Caco-2 (cell line): ENCODE data around the gene OR13C3. TPM values are rescaled to one million over a fixed set of nuclear protein-coding genes. Genes with fewer than 3 reads are reported as not detected.

Experiments
- Bru-seq: library from RNA; stranded (reverse); fragments of 400-500 nt; gene quantifications from one replicate; lab custom pipeline; 2021; lab: Mats Ljungman, UMichigan
- BruChase-seq, 2 experiments: library from RNA; stranded (reverse); fragments of 400-500 nt; gene quantifications; one replicate each; lab custom pipeline; 2021; lab: Mats Ljungman, UMichigan
- BruUV-seq: library from RNA; stranded (reverse); fragments of 400-500 nt; replicated peaks from 2 replicates; lab custom pipeline; 2021; lab: Mats Ljungman, UMichigan
- CTCF ChIA-PET: fragments of 300-600 bp; sonication (Branson Sonifier 250); formaldehyde crosslinking; loops from one replicate; lab custom pipeline; 2022; ENCODE audit warnings: antibody characterized with exemption; lab: Charles Lee
- POLR2A ChIA-PET: fragments of 300-600 bp; sonication (Branson Sonifier 250); formaldehyde crosslinking; loops from one replicate; lab custom pipeline; 2022; ENCODE audit warnings: antibody characterized with exemption; lab: Charles Lee
- DNase-seq, 2 experiments: peaks; one replicate each; pipeline versions ENCODE4 v3.0.0 to v3.0.0-alpha.2; 2020 to 2022
- H3K27me3 ChIP-seq: replicated peaks from 2 replicates; pipeline ENCODE4 v1.6.0; 2011; ENCODE audit warnings: low read length; ENCODE audit not compliant: control insufficient read depth, insufficient read depth
- H3K36me3 ChIP-seq: 2 replicates; pipeline ENCODE4 v1.5.1; 2011; ENCODE audit warnings: low read length; ENCODE audit not compliant: control insufficient read depth, insufficient read depth
- H3K4me1 ChIP-seq: fragments of 250-450 bp; sonication (Bioruptor Pico); 2 replicates; pipeline ENCODE4 v1.5.1; 2020; ENCODE audit warnings: mild to moderate bottlenecking
- H3K4me3 ChIP-seq: 2 replicates; pipeline ENCODE4 v1.5.1; 2011; ENCODE audit warnings: low read depth, mild to moderate bottlenecking, control low read depth, low read length
- H3K9me3 ChIP-seq: fragments of 250-450 bp; sonication (Bioruptor Pico); 2 replicates; pipeline ENCODE4 v1.5.1; 2020; ENCODE audit warnings: mild to moderate bottlenecking, moderate library complexity
- H3K27ac Mint-ChIP-seq: one replicate; pipeline ENCODE4 v1.8.0; 2022; ENCODE audit warnings: mixed read lengths; ENCODE audit not compliant: unreplicated experiment
- H3K27me3 Mint-ChIP-seq: one replicate; pipeline ENCODE4 v1.8.0; 2022; ENCODE audit warnings: mixed read lengths; ENCODE audit not compliant: insufficient read depth, unreplicated experiment
- H3K36me3 Mint-ChIP-seq: one replicate; pipeline ENCODE4 v1.8.0; 2022; ENCODE audit warnings: mild to moderate bottlenecking, mixed read lengths; ENCODE audit not compliant: insufficient read depth, unreplicated experiment
- H3K4me1 Mint-ChIP-seq: one replicate; pipeline ENCODE4 v1.8.0; 2022; ENCODE audit warnings: low read depth, mixed read lengths; ENCODE audit not compliant: unreplicated experiment
- H3K4me3 Mint-ChIP-seq: one replicate; pipeline ENCODE4 v1.8.0; 2022; ENCODE audit warnings: mild to moderate bottlenecking, moderate library complexity, mixed read lengths; ENCODE audit not compliant: unreplicated experiment
- H3K9me3 Mint-ChIP-seq: one replicate; pipeline ENCODE4 v1.8.0; 2022; ENCODE audit warnings: mixed read lengths; ENCODE audit not compliant: unreplicated experiment
- CTCF ChIP-seq, 2 experiments: fragments of 200-600 bp in 1 of 2; IDR thresholded peaks; 1 replicate in 1 of 2; 2 replicates in 1 of 2; pipeline versions ENCODE4 v1.5.1 to v1.8.0; 2011 to 2022; ENCODE audit warnings: antibody characterized with exemption in 1 of 2, control low read depth in 1 of 2, inconsistent platforms in 1 of 2, low read depth in 1 of 2, low read length in 1 of 2, mild to moderate bottlenecking in 1 of 2, moderate library complexity in 1 of 2; ENCODE audit not compliant: insufficient read depth in 1 of 2, severe bottlenecking in 1 of 2, unreplicated experiment in 1 of 2
- intact Hi-C: fragments of 100-400 bp; cut with micrococcal nuclease; formaldehyde crosslinking; loops from one replicate; pipeline ENCODE4 v1.10.0; 2022; ENCODE audit not compliant: unreplicated experiment
- long read RNA-seq: library from polyadenylated mRNA; stranded (forward); transcript quantifications from one replicate; pipeline ENCODE4 v2.0.0, GENCODE V29; 2022
- total RNA-seq: library from RNA; stranded (reverse); gene quantifications from 2 replicates; pipeline ENCODE4 v1.2.3, GENCODE V29; 2022

OR13C3 gene
- total RNA-seq: not detected in 2 replicates
- not detected for Bru-seq, nascent RNA
- BruChase-seq, experiment 1, labeled RNA remaining after a 2-hour chase: percentile 11 among the genes with signal in this experiment
- BruChase-seq, experiment 2, labeled RNA remaining after a 6-hour chase: percentile 25 among the genes with signal in this experiment
- long read RNA-seq: 0 reads

DNA sequence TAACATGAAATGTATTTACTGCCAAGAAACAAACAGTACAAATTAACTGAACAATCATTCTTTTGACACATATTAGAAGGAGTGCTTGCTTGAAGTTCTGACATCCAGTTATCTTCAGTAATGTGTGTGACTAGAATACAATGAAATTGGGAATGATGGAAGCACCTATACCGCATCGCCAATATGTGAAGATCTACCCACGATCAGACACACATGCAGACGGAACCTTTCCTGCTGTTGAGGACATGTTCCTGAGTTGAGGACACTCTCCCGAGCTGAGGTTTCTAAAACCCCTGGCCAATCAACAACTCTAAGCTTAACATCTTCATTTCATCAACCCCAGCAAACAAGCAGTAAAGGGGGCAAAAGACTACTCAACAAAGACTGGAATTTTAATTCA lies at the start of gene OR13C3:
Gene OR13C3, minus strand, starts transcription at position 101 of the 400 bp plus-strand sequence. CDS start 133 bp downstream, outside the sequence.
- Histone ChIP-seq H3K9me3 (no peaks in the 10 kb centered on the region), H3K4me1 (no peaks in the 10 kb centered on the region), H3K4me3 (no peak within 1 kb of the TSS), H3K36me3 (no peaks in the 10 kb centered on the region), H3K27me3 (no peaks in the 10 kb centered on the region)
- H3K4me3 Mint-ChIP-seq: no peak within 1 kb of the TSS
- ChIA-PET CTCF (no interaction called here), POLR2A (no interaction called here)
- H3K4me1 Mint-ChIP-seq: no peaks in the 10 kb centered on the region
- BruUV-seq: no TSS peak
- intact Hi-C loops: loop anchor here (10.0 kb wide), 1 partner anchor 62 kb away; no protein-coding TSS in a partner anchor
- no peak for TF ChIP-seq CTCF (IDR thresholded peaks at IDR 0.05; ENCODE audit: insufficient read depth in 1 of 2, low read depth in 1 of 2, low read length in 1 of 2, severe bottlenecking in 1 of 2, unreplicated experiment in 1 of 2)
- H3K27me3 Mint-ChIP-seq: no peaks in the 10 kb centered on the region
- no peaks in the 10 kb centered on the region for H3K9me3 Mint-ChIP-seq
- no peak for DNase-seq
- H3K36me3 Mint-ChIP-seq: no peaks in the 10 kb centered on the region
- no peak within 1 kb of the TSS for H3K27ac Mint-ChIP-seq

GRCh38 chr9:104580562-104580961 lies 43.9 kb upstream of the OR13C3 start:
- TF ChIP-seq CTCF (IDR thresholded peaks at IDR 0.05; ENCODE audit: insufficient read depth in 1 of 2, low read depth in 1 of 2, low read length in 1 of 2, severe bottlenecking in 1 of 2, unreplicated experiment in 1 of 2): no peak
- CTCF ChIA-PET: no interaction called here
- POLR2A ChIA-PET: no interaction called here
- Histone ChIP-seq H3K9me3 (no peaks in the 10 kb centered on the region), H3K36me3 (no peaks in the 10 kb centered on the region), H3K4me3 (no peak overlapping the region), H3K4me1 (no peaks in the 10 kb centered on the region), H3K27me3 (no peaks in the 10 kb centered on the region)
- no peaks in the 10 kb centered on the region for H3K27me3 Mint-ChIP-seq
- H3K36me3 Mint-ChIP-seq: no peaks in the 10 kb centered on the region
- intact Hi-C loops: no loop called here
- no TSS peak for BruUV-seq
- no peaks in the 10 kb centered on the region for H3K9me3 Mint-ChIP-seq
- no peak for DNase-seq
- no peak overlapping the region for H3K4me3 Mint-ChIP-seq
- H3K27ac Mint-ChIP-seq: no peak overlapping the region
- no peaks in the 10 kb centered on the region for H3K4me1 Mint-ChIP-seq

DNA sequence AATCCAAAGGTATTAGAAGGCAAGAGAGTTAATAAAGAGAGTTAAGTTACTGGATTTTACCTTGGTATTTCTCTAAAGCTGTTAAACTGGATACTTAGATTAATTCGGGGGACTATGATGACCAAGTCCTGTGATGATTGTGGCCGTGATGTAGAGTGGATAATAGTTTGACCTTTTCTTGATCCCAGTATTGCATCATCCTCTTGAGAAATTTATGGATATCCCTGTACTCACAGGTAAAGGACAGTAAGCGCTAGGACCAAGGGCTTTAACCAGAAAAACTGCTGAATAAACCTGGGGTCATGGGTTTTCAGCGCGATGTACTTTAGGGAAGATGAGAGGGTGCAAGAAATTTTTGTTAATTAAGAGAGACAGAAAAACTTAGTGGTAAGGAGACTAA lies 40.6 kb upstream of the OR13C3 start:
- BruUV-seq: no TSS peak
- POLR2A ChIA-PET: no interaction called here

More for the DNA sequence above, 40.6 kb upstream of the OR13C3 start:
- CTCF ChIA-PET: no interaction called here
- Histone ChIP-seq H3K4me3 (no peak overlapping the region), H3K9me3 (peaks cover 2% of the 10 kb centered on the region; the same call in 1 of the 2 replicates), H3K27me3 (no peaks in the 10 kb centered on the region), H3K36me3 (no peaks in the 10 kb centered on the region), H3K4me1 (no peaks in the 10 kb centered on the region)
- H3K4me1 Mint-ChIP-seq: no peaks in the 10 kb centered on the region
- TF ChIP-seq CTCF (IDR thresholded peaks at IDR 0.05; ENCODE audit: insufficient read depth in 1 of 2, low read depth in 1 of 2, low read length in 1 of 2, severe bottlenecking in 1 of 2, unreplicated experiment in 1 of 2): no peak
- H3K27ac Mint-ChIP-seq: no peak overlapping the region
- H3K9me3 Mint-ChIP-seq: peaks cover 16% of the 10 kb centered on the region
- H3K4me3 Mint-ChIP-seq: no peak overlapping the region
- no peak for DNase-seq
- H3K36me3 Mint-ChIP-seq: no peaks in the 10 kb centered on the region
- no peaks in the 10 kb centered on the region for H3K27me3 Mint-ChIP-seq
- intact Hi-C loops: no loop called here
